ENCODE data around the gene ARHGEF33. TPM values are rescaled to one million over a fixed set of nuclear protein-coding genes. Genes with fewer than 3 reads are reported as not detected.

ARHGEF33 gene
- total RNA-seq, 2 experiments from 2014 or later = not detected

GRCh38 chr2:39008665-39009064, 119.0 kb downstream of the ARHGEF33 start:
- Mint-ChIP-seq H3K36me3 (ENCODE audit: low read depth) (peaks cover 62% of the 10 kb centered on the region), H3K4me1 (peaks cover 10% of the 10 kb centered on the region), H3K27ac (no peak overlapping the region), H3K27me3 (no peaks in the 10 kb centered on the region), H3K4me3 (no peak overlapping the region), H3K9me3 (no peaks in the 10 kb centered on the region)
- CTCF ChIA-PET = interaction anchor here (0.5 kb wide), 1 partner anchor 16 kb away, joined by 6 read pairs; no protein-coding TSS in a partner anchor
- no peak for DNase-seq
- POLR2A ChIA-PET = no interaction called here

- Mint-ChIP-seq H3K27me3 (no peaks in the 10 kb centered on the region), H3K27ac (no peak overlapping the region), H3K4me1 (peaks cover 2% of the 10 kb centered on the region), H3K9me3 (no peaks in the 10 kb centered on the region), H3K36me3 (ENCODE audit: low read depth) (peaks cover 44% of the 10 kb centered on the region), H3K4me3 (no peak overlapping the region)
- POLR2A ChIA-PET = no interaction called here
- no peak for DNase-seq
- CTCF ChIA-PET = no interaction called here
Observed at GRCh38 chr2:39013871-39014270, 124.2 kb downstream of the ARHGEF33 start.

- no peak overlapping the region for H3K4me3 Mint-ChIP-seq
- peaks cover 44% of the 10 kb centered on the region for H3K36me3 Mint-ChIP-seq (ENCODE audit: low read depth)
- H3K9me3 Mint-ChIP-seq = no peaks in the 10 kb centered on the region
- no peaks in the 10 kb centered on the region for H3K27me3 Mint-ChIP-seq
- DNase-seq = no peak
- ChIA-PET POLR2A (no interaction called here), CTCF (no interaction called here)
- H3K4me1 Mint-ChIP-seq = no peaks in the 10 kb centered on the region
- H3K27ac Mint-ChIP-seq = no peak overlapping the region
Observed at GRCh38 chr2:39015424-39015823, 125.7 kb downstream of the ARHGEF33 start.

DNA sequence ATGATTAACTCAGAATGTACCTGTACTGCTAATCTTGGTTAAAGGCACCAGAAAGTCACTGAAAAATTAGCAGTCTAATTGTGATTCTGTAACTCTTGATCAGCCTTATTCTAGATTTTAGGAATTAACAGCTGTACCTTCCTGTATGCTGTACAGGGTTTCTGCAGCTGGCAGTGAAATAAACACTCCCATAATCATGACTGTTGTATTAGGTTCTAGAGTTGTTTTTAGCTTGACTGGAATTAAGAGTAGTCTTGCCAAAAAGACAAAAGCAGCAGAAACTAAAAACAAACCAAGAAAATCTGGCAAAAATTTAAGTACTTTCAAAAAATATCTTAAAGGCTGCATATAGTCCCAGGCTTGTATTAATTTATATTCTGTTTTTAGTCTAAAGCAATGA, 127.7 kb downstream of the ARHGEF33 start:
- CTCF ChIA-PET = no interaction called here
- Mint-ChIP-seq H3K36me3 (ENCODE audit: low read depth) (peaks cover 34% of the 10 kb centered on the region), H3K27ac (no peak overlapping the region), H3K4me3 (no peak overlapping the region), H3K4me1 (no peaks in the 10 kb centered on the region), H3K9me3 (no peaks in the 10 kb centered on the region), H3K27me3 (no peaks in the 10 kb centered on the region)
- POLR2A ChIA-PET = interaction anchor here (0.6 kb wide), 1 partner anchor 429 kb away, joined by 3 read pairs; no protein-coding TSS in a partner anchor
- DNase-seq = no peak

- CTCF ChIA-PET = interaction anchor here (0.9 kb wide), 1 partner anchor 9 kb away, joined by 4 read pairs; no protein-coding TSS in a partner anchor
- H3K27ac Mint-ChIP-seq = no peak overlapping the region
- H3K4me3 Mint-ChIP-seq = no peak overlapping the region
- no peaks in the 10 kb centered on the region for H3K27me3 Mint-ChIP-seq
- no peaks in the 10 kb centered on the region for H3K4me1 Mint-ChIP-seq
- POLR2A ChIA-PET = no interaction called here
- peaks cover 35% of the 10 kb centered on the region for H3K36me3 Mint-ChIP-seq (ENCODE audit: low read depth)
- no peak for DNase-seq
- no peaks in the 10 kb centered on the region for H3K9me3 Mint-ChIP-seq
Observed at GRCh38 chr2:39018638-39019037, 129.0 kb downstream of the ARHGEF33 start.

DNA sequence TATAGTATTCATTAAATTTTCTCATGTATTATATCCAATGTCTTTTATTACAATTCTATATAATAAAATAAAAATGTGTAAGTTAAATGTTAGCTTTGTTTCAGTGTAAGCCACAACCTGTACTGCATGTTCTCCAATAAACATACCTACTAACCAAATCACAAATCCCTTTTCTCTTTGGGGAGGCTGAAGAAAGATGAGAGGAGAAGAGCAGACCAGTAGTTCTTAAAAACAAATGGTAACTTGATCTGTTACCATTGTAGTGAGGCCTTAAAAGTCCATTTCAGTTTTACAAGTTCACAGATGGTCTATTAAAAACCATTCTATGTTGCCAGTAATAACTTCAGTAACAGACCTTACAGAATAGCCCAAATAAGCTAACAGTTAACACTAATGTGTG, 130.7 kb downstream of the ARHGEF33 start:
- Mint-ChIP-seq H3K4me3 (no peak overlapping the region), H3K9me3 (no peaks in the 10 kb centered on the region), H3K27ac (no peak overlapping the region), H3K27me3 (no peaks in the 10 kb centered on the region), H3K36me3 (ENCODE audit: low read depth) (peaks cover 30% of the 10 kb centered on the region), H3K4me1 (no peaks in the 10 kb centered on the region)
- DNase-seq = no peak
- ChIA-PET POLR2A (interaction anchor here (0.6 kb wide), 1 partner anchor 78 kb away, joined by 3 read pairs; no protein-coding TSS in a partner anchor), CTCF (interaction anchor here (1.4 kb wide), 3 partner anchors 9 to 42 kb away, joined by 3 to 5 read pairs (median 4); no protein-coding TSS in a partner anchor)

DNA sequence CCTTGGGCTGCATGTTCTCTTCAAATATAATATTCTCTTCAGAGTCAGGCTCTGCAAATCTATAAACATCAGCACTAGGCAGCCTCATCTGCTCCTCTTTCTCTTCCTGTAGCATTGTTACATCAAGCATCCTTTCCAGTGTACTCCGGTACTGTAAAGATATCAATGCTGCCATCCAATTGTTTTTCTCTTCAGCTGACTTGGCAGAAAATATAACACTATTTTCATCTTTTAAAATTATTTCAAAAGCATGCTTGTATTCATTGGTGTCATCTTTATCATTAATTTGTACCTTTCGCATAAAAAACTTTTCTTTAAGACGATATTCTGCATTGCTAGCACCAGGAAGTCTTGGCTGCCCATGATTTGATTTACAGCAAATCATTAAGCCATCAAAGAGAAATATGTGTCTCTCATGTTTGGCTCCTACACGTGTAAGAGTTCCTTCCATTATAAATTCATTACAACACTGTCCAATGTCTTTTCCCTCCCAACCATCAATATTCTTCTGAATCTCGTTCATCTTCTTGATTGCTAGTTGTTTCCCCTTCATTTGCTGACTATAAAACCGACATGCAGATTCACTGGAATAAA, 133.1 kb downstream of the ARHGEF33 start:
- Mint-ChIP-seq H3K4me3 (no peak overlapping the region), H3K27me3 (no peaks in the 10 kb centered on the region), H3K4me1 (no peaks in the 10 kb centered on the region), H3K27ac (no peak overlapping the region), H3K36me3 (ENCODE audit: low read depth) (peaks cover 32% of the 10 kb centered on the region), H3K9me3 (no peaks in the 10 kb centered on the region)
- CTCF ChIA-PET = no interaction called here
- POLR2A ChIA-PET = no interaction called here
- DNase-seq = no peak

- POLR2A ChIA-PET = no interaction called here
- Mint-ChIP-seq H3K9me3 (no peaks in the 10 kb centered on the region), H3K4me3 (no peak overlapping the region), H3K27ac (no peak overlapping the region), H3K36me3 (ENCODE audit: low read depth) (peaks cover 33% of the 10 kb centered on the region), H3K27me3 (no peaks in the 10 kb centered on the region), H3K4me1 (no peaks in the 10 kb centered on the region)
- no peak for DNase-seq
- CTCF ChIA-PET = no interaction called here
Observed at GRCh38 chr2:39023649-39024048, 134.0 kb downstream of the ARHGEF33 start.

DNA sequence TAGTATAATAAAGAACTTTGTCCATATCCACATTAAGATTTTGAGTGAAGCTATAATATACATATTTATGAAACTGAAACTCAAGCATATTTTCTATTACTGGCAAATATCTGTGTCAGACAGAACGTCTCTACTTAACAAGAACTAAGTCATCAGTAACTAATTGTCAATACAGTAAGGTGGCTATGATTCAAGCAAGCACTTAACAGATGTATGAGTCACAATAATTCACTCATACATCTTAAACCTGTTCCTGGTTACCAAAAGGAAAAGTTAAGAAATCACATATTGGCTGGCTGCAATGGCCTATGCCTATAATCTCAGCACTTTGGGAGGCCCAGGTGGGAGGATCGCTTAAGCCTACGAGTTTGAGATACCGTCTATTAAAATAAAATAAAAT, 135.2 kb downstream of the ARHGEF33 start:
- no peaks in the 10 kb centered on the region for H3K9me3 Mint-ChIP-seq
- peaks cover 27% of the 10 kb centered on the region for H3K36me3 Mint-ChIP-seq (ENCODE audit: low read depth)
- H3K27me3 Mint-ChIP-seq = no peaks in the 10 kb centered on the region
- H3K27ac Mint-ChIP-seq = no peak overlapping the region
- H3K4me3 Mint-ChIP-seq = no peak overlapping the region
- no peak for DNase-seq
- ChIA-PET POLR2A (interaction anchor here (0.6 kb wide), 1 partner anchor 9 kb away, joined by 3 read pairs; no protein-coding TSS in a partner anchor), CTCF (interaction anchor here (0.6 to 1.1 kb wide), 3 partner anchors 16 to 523 kb away, joined by 3 to 6 read pairs (median 3); no protein-coding TSS in a partner anchor)
- no peaks in the 10 kb centered on the region for H3K4me1 Mint-ChIP-seq

Other genes starting within 250 kb of the ARHGEF33 start
- 10 to 100 TPM; 39.7 to 41.1 TPM for gene GALM, start 223.8 kb upstream of the ARHGEF33 start, total RNA-seq
- 100 to 1,000 TPM; 225 to 272 TPM for gene SRSF7, start 138.5 kb upstream of the ARHGEF33 start, total RNA-seq
- 10 to 100 TPM; 17.5 to 18.6 TPM for gene GEMIN6, start 111.7 kb upstream of the ARHGEF33 start, total RNA-seq
- gene DHX57, start 13.9 kb upstream of the ARHGEF33 start, total RNA-seq = 10 to 100 TPM; 10.5 to 10.7 TPM
- 1 to 10 TPM; 1.7 to 2.8 TPM for gene MORN2, start 13.9 kb upstream of the ARHGEF33 start, total RNA-seq
- gene SOS1, start 231.2 kb downstream of the ARHGEF33 start, total RNA-seq = 100 to 1,000 TPM; 204 to 209 TPM

All from activated CD4-positive, alpha-beta T cell treated with anti-CD3 and anti-CD28 coated beads, Interleukin-2, amount 10 ng/mL, durations not matched to agents 7 days and 5 days (primary cell).